H9 (cell line): ENCODE data around the gene DUSP23. TPM values are rescaled to one million over a fixed set of nuclear protein-coding genes. Genes with fewer than 3 reads are reported as not detected.

ENCODE experiments used
- DNase-seq: peaks from one replicate; pipeline ENCODE4 v3.0.0-alpha.2; 2017
- H2AFZ ChIP-seq: one replicate; pipeline ENCODE4 v1.6.1; 2013; ENCODE audit warnings: mild to moderate bottlenecking, low read length, control low read depth, moderate library complexity
- H2AK5ac ChIP-seq: 2 replicates; pipeline ENCODE4 v1.6.1; 2013; ENCODE audit warnings: low read length, control low read depth, mixed read lengths; ENCODE audit not compliant: insufficient read length
- H2BK120ac ChIP-seq: one replicate; pipeline ENCODE4 v1.6.1; 2013; ENCODE audit warnings: low read depth, mild to moderate bottlenecking, low read length, control low read depth, inconsistent platforms; ENCODE audit not compliant: poor library complexity, severe bottlenecking
- H2BK12ac ChIP-seq: 2 replicates; pipeline ENCODE4 v1.6.1; 2013; ENCODE audit warnings: low read length, control low read depth, mixed read lengths, low read depth; ENCODE audit not compliant: insufficient read length
- H2BK15ac ChIP-seq: 2 replicates; pipeline ENCODE4 v1.6.1; 2013; ENCODE audit warnings: low read depth, low read length, control low read depth
- H2BK20ac ChIP-seq: one replicate; pipeline ENCODE4 v1.6.1; 2013; ENCODE audit warnings: low read depth, mild to moderate bottlenecking, low read length, control low read depth, inconsistent platforms; ENCODE audit not compliant: poor library complexity, severe bottlenecking
- H2BK5ac ChIP-seq: 2 replicates; pipeline ENCODE4 v1.6.1; 2013; ENCODE audit warnings: low read length, control low read depth, mixed read lengths; ENCODE audit not compliant: insufficient read length
- H3K14ac ChIP-seq: 2 replicates; pipeline ENCODE4 v1.6.1; 2013; ENCODE audit warnings: low read length, control low read depth; ENCODE audit not compliant: insufficient read depth
- H3K18ac ChIP-seq: 2 replicates; pipeline ENCODE4 v1.6.1; 2013; ENCODE audit warnings: low read depth, mild to moderate bottlenecking, mixed read lengths, low read length, control low read depth; ENCODE audit not compliant: insufficient read length
- H3K23ac ChIP-seq: 2 replicates; pipeline ENCODE4 v1.6.1; 2013; ENCODE audit warnings: low read length, control low read depth, mixed read lengths, low read depth; ENCODE audit not compliant: insufficient read length
- H3K23me2 ChIP-seq: 2 replicates; pipeline ENCODE4 v1.6.1; 2013; ENCODE audit warnings: low read depth, mild to moderate bottlenecking, mixed read lengths, low read length, control low read depth; ENCODE audit not compliant: insufficient read length, poor library complexity, severe bottlenecking
- H3K27ac ChIP-seq: 2 replicates; pipeline ENCODE4 v1.5.1; 2013; ENCODE audit warnings: low read length, control low read depth, mixed read lengths, low read depth; ENCODE audit not compliant: insufficient read length
- H3K27me3 ChIP-seq: 2 replicates; pipeline ENCODE4 v1.6.1; 2013; ENCODE audit warnings: low read length, control low read depth, inconsistent platforms; ENCODE audit not compliant: insufficient read depth
- H3K4ac ChIP-seq: 2 replicates; pipeline ENCODE4 v1.6.1; 2013; ENCODE audit warnings: low read depth, mild to moderate bottlenecking, control low read depth, inconsistent platforms, low read length, moderate library complexity
- H3K4me1 ChIP-seq: 2 replicates; pipeline ENCODE4 v1.6.1; 2013; ENCODE audit warnings: low read length, control low read depth, inconsistent platforms; ENCODE audit not compliant: insufficient read depth
- H3K4me2 ChIP-seq: 2 replicates; pipeline ENCODE4 v1.6.1; 2013; ENCODE audit warnings: low read length, control low read depth, mixed read lengths; ENCODE audit not compliant: insufficient read length, insufficient read depth
- H3K56ac ChIP-seq: 2 replicates; pipeline ENCODE4 v1.6.1; 2013; ENCODE audit warnings: low read depth, mild to moderate bottlenecking, mixed read lengths, low read length, control low read depth; ENCODE audit not compliant: insufficient read length
- H3K79me1 ChIP-seq: 2 replicates; pipeline ENCODE4 v1.6.1; 2013; ENCODE audit warnings: low read depth, mild to moderate bottlenecking, moderate library complexity, low read length, control low read depth, inconsistent platforms; ENCODE audit not compliant: insufficient read depth, poor library complexity, severe bottlenecking
- H3K79me2 ChIP-seq: 2 replicates; pipeline ENCODE4 v1.6.1; 2013; ENCODE audit warnings: low read length, control low read depth, inconsistent platforms; ENCODE audit not compliant: insufficient read depth
- H3K9ac ChIP-seq: 2 replicates; pipeline ENCODE4 v1.6.1; 2013; ENCODE audit warnings: low read length, control low read depth, mixed read lengths; ENCODE audit not compliant: insufficient read length; ENCODE audit errors: extremely low read depth
- H3K9me3 ChIP-seq: one replicate; pipeline ENCODE4 v1.6.1; 2013; ENCODE audit warnings: low read depth, low read length, inconsistent platforms; ENCODE audit not compliant: control insufficient read depth
- H3T11ph ChIP-seq: one replicate; pipeline ENCODE4 v1.6.1; 2013; ENCODE audit warnings: mild to moderate bottlenecking, low read length, control low read depth, inconsistent platforms
- H4K20me1 ChIP-seq: one replicate; pipeline ENCODE4 v1.6.1; 2013; ENCODE audit not compliant: control insufficient read depth, insufficient read length, insufficient read depth
- H4K5ac ChIP-seq: 2 replicates; pipeline ENCODE4 v1.6.1; 2013; ENCODE audit warnings: low read depth, mild to moderate bottlenecking, mixed read lengths, low read length, control low read depth; ENCODE audit not compliant: insufficient read length
- H4K8ac ChIP-seq: replicated peaks from 2 replicates; pipeline ENCODE4 v1.6.1; 2013; ENCODE audit warnings: low read length, control low read depth, mixed read lengths, low read depth; ENCODE audit not compliant: insufficient read length
- H4K91ac ChIP-seq: 2 replicates; pipeline ENCODE4 v1.6.1; 2013; ENCODE audit warnings: low read depth, mild to moderate bottlenecking, moderate library complexity, mixed read lengths, low read length, control low read depth; ENCODE audit not compliant: insufficient read length
- H3K27ac Mint-ChIP-seq, 3 experiments: 2 replicates in 2 of 3; 3 replicates in 1 of 3; pipeline ENCODE4 v1.8.0; 2020 to 2021; ENCODE audit warnings: mixed read lengths in 3 of 3, mild to moderate bottlenecking in 1 of 3, moderate library complexity in 1 of 3
- H3K27me3 Mint-ChIP-seq: 2 replicates; pipeline ENCODE4 v1.8.0; 2021; ENCODE audit warnings: low read depth, mild to moderate bottlenecking, moderate library complexity, mixed read lengths
- H3K36me3 Mint-ChIP-seq, 3 experiments: 2 replicates in 2 of 3; 3 replicates in 1 of 3; pipeline ENCODE4 v1.8.0; 2020 to 2021; ENCODE audit warnings: low read depth in 3 of 3, mixed read lengths in 3 of 3; ENCODE audit not compliant: insufficient read depth in 1 of 3
- H3K4me1 Mint-ChIP-seq, 2 experiments: 2 replicates each; pipeline ENCODE4 v1.8.0; 2020; ENCODE audit warnings: mixed read lengths in 2 of 2
- H3K4me3 Mint-ChIP-seq, 2 experiments: 2 replicates in 1 of 2; 3 replicates in 1 of 2; pipeline ENCODE4 v1.8.0; 2020 to 2021; ENCODE audit warnings: mild to moderate bottlenecking in 2 of 2, mixed read lengths in 2 of 2, moderate library complexity in 1 of 2
- H3K9me3 Mint-ChIP-seq, 2 experiments: 2 replicates in 1 of 2; 3 replicates in 1 of 2; pipeline ENCODE4 v1.8.0; 2020; ENCODE audit warnings: mild to moderate bottlenecking in 2 of 2, mixed read lengths in 2 of 2, moderate library complexity in 1 of 2
- CTCF ChIP-seq: fragments of 200-600 bp; sonication (generic); conservative IDR thresholded peaks from 3 replicates; pipeline ENCODE4 v1.8.0; 2021; ENCODE audit warnings: antibody characterized with exemption, mild to moderate bottlenecking
- WGBS: extraction: QIAGEN DNeasy Blood & Tissue Kit; methylation state at CpG from one replicate; pipeline ENCODE4 v1.1.7; 2013; ENCODE audit warnings: missing lambda C conversion rate, low lambda C conversion rate, mixed read lengths; ENCODE audit not compliant: insufficient read length; ENCODE audit errors: extremely low coverage; 5-methylcytosine and 5-hydroxymethylcytosine counted together
- total RNA-seq: library from RNA; stranded (reverse); gene quantifications from 2 replicates; pipeline ENCODE4 v1.2.1, GENCODE V29; 2021

DUSP23 gene
- total RNA-seq, 1 experiment from 2014 or later, result 25.0 TPM

GRCh38 chr1:159829822-159830465 lies 49.2 kb downstream of the DUSP23 start:
- no peak overlapping the region for H2AFZ ChIP-seq
- H3K4me1 Mint-ChIP-seq, result peaks cover 15 to 20% of the 10 kb centered on the region in 2 experiments

More at GRCh38 chr1:159829822-159830465, 49.2 kb downstream of the DUSP23 start:
- Histone ChIP-seq H3K18ac (no peak overlapping the region), H2BK15ac (no peak overlapping the region), H3K4me2 (no peak overlapping the region), H3K27me3 (no peaks in the 10 kb centered on the region), H3K9me3 (no peaks in the 10 kb centered on the region), H3K23me2 (no peaks in the 10 kb centered on the region), H3K9ac (no peak overlapping the region), H3K23ac (no peak overlapping the region), H4K5ac (no peak overlapping the region), H3K79me2 (no peaks in the 10 kb centered on the region), H4K8ac (no peak overlapping the region), H2BK120ac (no peak overlapping the region), H3T11ph (no peak overlapping the region), H2BK12ac (no peak overlapping the region), H3K79me1 (no peaks in the 10 kb centered on the region), H3K27ac (no peak overlapping the region), H2BK5ac (no peak overlapping the region), H3K14ac (no peak overlapping the region; the same call in 1 of the 2 replicates), H4K91ac (no peak overlapping the region), H4K20me1 (no peaks in the 10 kb centered on the region), H3K4ac (no peak overlapping the region), H2AK5ac (no peak overlapping the region), H3K4me1 (no peaks in the 10 kb centered on the region), H2BK20ac (no peak overlapping the region), H3K56ac (no peak overlapping the region)
- H3K27ac Mint-ChIP-seq, result peak overlapping the region in 1 of 3 experiments; percentile 56; a peak in 1 of 7 replicates
- no peak for TF ChIP-seq CTCF
- no peak for DNase-seq
- peaks cover 53% of the 10 kb centered on the region for H3K27me3 Mint-ChIP-seq
- no peaks in the 10 kb centered on the region for H3K9me3 Mint-ChIP-seq
- WGBS, result no CpG with 5 or more reads among the region's 18 CpGs
- H3K36me3 Mint-ChIP-seq, result no peaks in the 10 kb centered on the region
- no peak overlapping the region for H3K4me3 Mint-ChIP-seq
